ENCODE measurements around the gene PATE4.

DNA sequence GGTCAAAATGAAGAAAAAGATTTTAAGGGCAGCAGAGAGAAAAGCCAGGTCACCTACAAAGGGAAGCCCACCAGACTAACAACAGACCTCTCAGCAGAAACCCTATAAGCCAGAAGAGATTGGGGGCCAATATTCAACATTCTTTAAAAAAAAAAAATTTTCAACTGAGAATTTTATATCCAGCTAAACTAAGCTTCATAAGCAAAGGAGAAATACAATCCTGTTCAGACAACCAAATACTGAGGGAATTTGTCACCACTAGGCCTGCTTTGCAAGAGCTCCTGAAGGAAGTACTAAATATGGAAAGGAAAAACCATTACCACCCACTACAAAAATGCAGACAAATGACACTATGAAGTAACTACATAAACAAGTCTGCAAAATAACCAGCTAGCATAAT lies 13.1 kb downstream of the PATE4 start:
- TF ChIP-seq, protein P1, sequence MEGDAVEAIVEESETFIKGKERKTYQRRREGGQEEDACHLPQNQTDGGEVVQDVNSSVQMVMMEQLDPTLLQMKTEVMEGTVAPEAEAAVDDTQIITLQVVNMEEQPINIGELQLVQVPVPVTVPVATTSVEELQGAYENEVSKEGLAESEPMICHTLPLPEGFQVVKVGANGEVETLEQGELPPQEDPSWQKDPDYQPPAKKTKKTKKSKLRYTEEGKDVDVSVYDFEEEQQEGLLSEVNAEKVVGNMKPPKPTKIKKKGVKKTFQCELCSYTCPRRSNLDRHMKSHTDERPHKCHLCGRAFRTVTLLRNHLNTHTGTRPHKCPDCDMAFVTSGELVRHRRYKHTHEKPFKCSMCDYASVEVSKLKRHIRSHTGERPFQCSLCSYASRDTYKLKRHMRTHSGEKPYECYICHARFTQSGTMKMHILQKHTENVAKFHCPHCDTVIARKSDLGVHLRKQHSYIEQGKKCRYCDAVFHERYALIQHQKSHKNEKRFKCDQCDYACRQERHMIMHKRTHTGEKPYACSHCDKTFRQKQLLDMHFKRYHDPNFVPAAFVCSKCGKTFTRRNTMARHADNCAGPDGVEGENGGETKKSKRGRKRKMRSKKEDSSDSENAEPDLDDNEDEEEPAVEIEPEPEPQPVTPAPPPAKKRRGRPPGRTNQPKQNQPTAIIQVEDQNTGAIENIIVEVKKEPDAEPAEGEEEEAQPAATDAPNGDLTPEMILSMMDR (IDR thresholded peaks at IDR 0.05), result no peak
- TF ChIP-seq POLR2A (IDR thresholded peaks at IDR 0.05), result no peak
